RWPE2 (cell line): ENCODE measurements around the gene ONECUT2.

ENCODE experiments used
- ATAC-seq: fragments of 200-7000 bp; cut with Tn5 transposase; 3 replicates; pipeline ENCODE4 v1.9.1; 2021; ENCODE audit warnings: low read depth
- DNase-seq: peaks from one replicate; pipeline ENCODE4 v3.0.0-alpha.2; 2020; ENCODE audit warnings: low spot score
- H3K27ac ChIP-seq: fragments of 450-650 bp; 2 replicates; pipeline ENCODE4 v1.5.1; 2017; ENCODE audit warnings: mild to moderate bottlenecking; ENCODE audit not compliant: poor library complexity, severe bottlenecking
- H3K27me3 ChIP-seq: fragments of 250-450 bp; sonication (Bioruptor Pico); 2 replicates; pipeline ENCODE4 v1.5.1; 2021; ENCODE audit warnings: mild to moderate bottlenecking, moderate library complexity; ENCODE audit not compliant: insufficient read depth, poor library complexity, severe bottlenecking
- H3K36me3 ChIP-seq: fragments of 250-450 bp; sonication (Bioruptor Pico); 2 replicates; pipeline ENCODE4 v1.5.1; 2020; ENCODE audit warnings: low read depth, mild to moderate bottlenecking, moderate library complexity
- H3K4me1 ChIP-seq: fragments of 250-450 bp; sonication (Bioruptor Pico); 2 replicates; pipeline ENCODE4 v1.5.1; 2021; ENCODE audit warnings: mild to moderate bottlenecking, moderate library complexity; ENCODE audit not compliant: insufficient read depth, poor library complexity, severe bottlenecking
- H3K4me3 ChIP-seq: fragments of 250-450 bp; sonication (Bioruptor Pico); 2 replicates; pipeline ENCODE4 v1.5.1; 2021; ENCODE audit warnings: mild to moderate bottlenecking, moderate library complexity; ENCODE audit not compliant: severe bottlenecking
- H3K9me3 ChIP-seq: fragments of 250-450 bp; sonication (Bioruptor Pico); 2 replicates; pipeline ENCODE4 v1.5.1; 2021; ENCODE audit warnings: mild to moderate bottlenecking, moderate library complexity; ENCODE audit not compliant: severe bottlenecking
- TF ChIP-seq, protein P1 (sequence below): fragments of 450-650 bp; IDR thresholded peaks from one replicate; pipeline ENCODE4 v1.5.1; 2017; ENCODE audit warnings: mild to moderate bottlenecking, moderate library complexity; ENCODE audit not compliant: poor library complexity, severe bottlenecking

ONECUT2 gene

DNA sequence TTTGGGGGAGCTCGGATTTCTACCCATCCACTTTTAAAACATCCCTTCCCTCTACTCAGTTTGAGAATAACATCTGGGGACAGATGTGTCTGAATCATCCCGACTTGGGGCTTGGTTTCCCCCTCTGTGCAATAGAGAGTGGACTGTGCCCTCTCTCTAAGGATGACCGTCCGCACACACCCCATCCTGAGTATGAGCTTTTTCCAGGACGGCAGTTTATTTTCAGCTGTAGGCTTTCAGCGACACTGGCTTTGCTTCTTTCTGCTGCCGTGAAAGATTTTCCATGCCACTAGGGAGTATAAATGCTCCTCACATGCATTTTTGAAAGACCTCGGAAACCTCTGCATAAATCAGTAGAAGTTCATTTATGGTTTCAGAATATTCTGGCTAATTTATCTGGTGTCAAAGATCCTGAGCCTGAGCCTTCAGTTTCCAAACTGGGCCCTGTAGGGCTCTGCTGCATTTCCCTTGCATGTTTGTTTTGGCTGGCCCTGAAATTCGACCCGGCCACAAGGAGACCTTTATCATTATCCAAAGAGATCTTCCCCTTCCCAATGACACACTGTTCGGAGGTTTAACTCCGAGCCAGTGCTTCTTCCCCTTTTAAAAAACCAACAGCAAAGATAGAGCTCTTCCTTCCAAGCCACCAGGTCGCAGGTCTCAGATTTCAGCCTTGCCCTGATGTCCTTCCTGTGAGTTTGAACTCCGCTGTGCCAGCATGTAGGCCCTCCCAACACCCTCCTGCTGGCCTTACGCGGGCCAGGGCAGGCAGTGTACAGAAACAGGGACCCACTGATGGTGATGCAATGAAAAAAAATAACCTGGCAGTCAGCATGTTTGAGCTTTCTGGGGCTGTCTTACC is 98.1 kb downstream of the ONECUT2 start:
- ATAC-seq: no peak
- DNase-seq: no peak
- H3K27me3 ChIP-seq: no peaks in the 10 kb centered on the region
- H3K36me3 ChIP-seq: no peaks in the 10 kb centered on the region
- H3K9me3 ChIP-seq: no peaks in the 10 kb centered on the region
- TF ChIP-seq, protein P1, sequence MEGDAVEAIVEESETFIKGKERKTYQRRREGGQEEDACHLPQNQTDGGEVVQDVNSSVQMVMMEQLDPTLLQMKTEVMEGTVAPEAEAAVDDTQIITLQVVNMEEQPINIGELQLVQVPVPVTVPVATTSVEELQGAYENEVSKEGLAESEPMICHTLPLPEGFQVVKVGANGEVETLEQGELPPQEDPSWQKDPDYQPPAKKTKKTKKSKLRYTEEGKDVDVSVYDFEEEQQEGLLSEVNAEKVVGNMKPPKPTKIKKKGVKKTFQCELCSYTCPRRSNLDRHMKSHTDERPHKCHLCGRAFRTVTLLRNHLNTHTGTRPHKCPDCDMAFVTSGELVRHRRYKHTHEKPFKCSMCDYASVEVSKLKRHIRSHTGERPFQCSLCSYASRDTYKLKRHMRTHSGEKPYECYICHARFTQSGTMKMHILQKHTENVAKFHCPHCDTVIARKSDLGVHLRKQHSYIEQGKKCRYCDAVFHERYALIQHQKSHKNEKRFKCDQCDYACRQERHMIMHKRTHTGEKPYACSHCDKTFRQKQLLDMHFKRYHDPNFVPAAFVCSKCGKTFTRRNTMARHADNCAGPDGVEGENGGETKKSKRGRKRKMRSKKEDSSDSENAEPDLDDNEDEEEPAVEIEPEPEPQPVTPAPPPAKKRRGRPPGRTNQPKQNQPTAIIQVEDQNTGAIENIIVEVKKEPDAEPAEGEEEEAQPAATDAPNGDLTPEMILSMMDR: no peak
- H3K4me1 ChIP-seq: no peaks in the 10 kb centered on the region
- H3K27ac ChIP-seq: no peak overlapping the region
- H3K4me3 ChIP-seq: no peak overlapping the region

DNA sequence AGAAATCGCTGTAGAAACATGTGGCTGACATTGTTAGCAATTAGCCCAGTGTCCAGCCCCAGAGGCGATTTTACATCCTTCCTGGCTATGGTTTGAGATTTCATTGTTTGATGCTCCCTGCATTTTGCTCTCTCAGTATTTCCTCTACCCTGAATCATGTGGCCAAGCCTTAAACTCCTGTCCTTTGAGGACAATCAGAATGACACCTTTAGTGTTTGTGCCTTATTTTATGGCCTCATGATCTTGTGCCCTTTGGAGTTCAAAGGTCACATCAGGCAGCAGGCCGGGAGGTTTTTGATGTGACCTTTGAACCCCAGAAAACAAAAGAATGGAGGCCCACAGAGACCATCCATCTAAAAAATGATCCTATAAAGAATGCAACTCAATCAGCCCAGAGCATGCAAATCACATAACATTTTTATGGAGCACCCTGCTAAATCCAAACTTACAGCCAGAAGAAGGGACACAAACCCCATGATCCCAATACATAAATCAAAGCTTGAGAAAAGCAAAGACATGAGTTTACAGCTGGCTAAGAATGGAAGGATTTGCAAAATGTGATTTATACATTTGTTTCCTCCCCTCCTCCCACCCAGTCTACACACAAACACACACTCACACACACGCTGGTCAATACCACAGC is 98.8 kb downstream of the ONECUT2 start:
- TF ChIP-seq, protein P1: no peak
- H3K27me3 ChIP-seq: no peaks in the 10 kb centered on the region
- H3K36me3 ChIP-seq: no peaks in the 10 kb centered on the region
- no peaks in the 10 kb centered on the region for H3K9me3 ChIP-seq
- DNase-seq (no peak), ATAC-seq (no peak)
- H3K4me1 ChIP-seq: no peaks in the 10 kb centered on the region
- no peak overlapping the region for H3K27ac ChIP-seq
- H3K4me3 ChIP-seq: no peak overlapping the region

DNA sequence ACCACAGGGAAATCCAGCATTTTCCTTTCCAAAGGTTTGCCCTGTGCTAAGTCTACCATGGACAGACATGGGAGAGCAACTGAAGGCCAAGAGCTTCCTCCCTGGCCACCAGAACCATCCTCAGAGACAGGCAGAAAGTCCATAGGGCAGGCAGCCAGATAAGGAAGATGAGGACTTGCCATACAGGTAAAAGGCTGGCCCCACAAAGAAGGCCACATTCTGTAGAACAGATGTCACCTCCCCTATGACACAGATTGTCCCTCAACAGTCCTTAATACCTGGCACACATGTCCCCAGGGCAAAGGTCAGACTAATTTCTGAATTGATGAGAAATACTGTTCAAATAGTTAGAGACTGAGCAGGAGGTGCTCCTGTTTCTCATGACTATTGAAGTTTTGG is 99.3 kb downstream of the ONECUT2 start:
- no peak overlapping the region for H3K27ac ChIP-seq
- H3K4me3 ChIP-seq: no peak overlapping the region
- H3K27me3 ChIP-seq: no peaks in the 10 kb centered on the region
- H3K9me3 ChIP-seq: no peaks in the 10 kb centered on the region
- ATAC-seq: no peak
- H3K4me1 ChIP-seq: no peaks in the 10 kb centered on the region
- no peaks in the 10 kb centered on the region for H3K36me3 ChIP-seq
- TF ChIP-seq, protein P1: no peak
- no peak for DNase-seq

DNA sequence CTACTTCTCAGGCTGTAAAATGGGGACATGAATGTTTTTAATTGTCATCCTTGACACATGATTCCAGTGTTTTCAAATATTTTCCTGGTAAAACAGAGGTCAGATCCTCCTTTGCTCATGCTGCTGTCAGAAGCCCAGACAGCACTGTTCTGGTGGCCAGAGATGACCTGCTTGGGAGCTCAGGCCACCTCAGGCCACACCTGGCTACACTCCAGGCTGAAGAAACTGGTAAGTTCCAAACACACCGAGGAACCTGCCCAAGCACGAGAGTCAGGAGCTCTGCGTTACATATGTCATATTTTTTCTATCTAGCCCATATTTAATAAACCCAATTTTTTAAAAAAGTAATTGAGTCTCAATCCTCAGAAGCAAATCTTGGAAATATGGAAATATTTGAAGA is 103.4 kb downstream of the ONECUT2 start:
- no peaks in the 10 kb centered on the region for H3K27me3 ChIP-seq
- TF ChIP-seq, protein P1: no peak
- no peaks in the 10 kb centered on the region for H3K4me1 ChIP-seq
- H3K9me3 ChIP-seq: no peaks in the 10 kb centered on the region
- DNase-seq (no peak), ATAC-seq (no peak)
- no peaks in the 10 kb centered on the region for H3K36me3 ChIP-seq
- no peak overlapping the region for H3K27ac ChIP-seq
- no peak overlapping the region for H3K4me3 ChIP-seq

DNA sequence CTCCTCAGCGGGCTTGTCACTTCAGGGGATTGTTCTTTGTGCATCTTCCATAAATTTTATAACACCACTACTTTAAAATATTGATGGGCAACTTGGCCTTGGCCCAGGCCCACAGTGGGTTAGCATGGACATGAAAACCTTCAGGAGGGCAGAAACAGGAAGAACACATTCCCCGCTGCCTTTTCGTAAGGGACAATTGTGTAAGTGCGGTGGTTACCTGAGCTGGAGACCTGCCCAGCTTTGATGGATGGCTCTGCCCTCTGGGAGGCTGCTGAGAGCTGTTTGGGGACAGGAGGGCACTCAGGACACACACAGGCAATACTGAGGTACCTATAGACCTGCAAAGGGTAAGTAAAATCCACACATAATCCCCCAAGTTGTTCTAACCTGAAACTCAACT is 104.5 kb downstream of the ONECUT2 start:
- H3K4me3 ChIP-seq: no peak overlapping the region
- no peak overlapping the region for H3K27ac ChIP-seq
- H3K27me3 ChIP-seq: no peaks in the 10 kb centered on the region
- TF ChIP-seq, protein P1: no peak
- no peaks in the 10 kb centered on the region for H3K4me1 ChIP-seq
- no peaks in the 10 kb centered on the region for H3K9me3 ChIP-seq
- ATAC-seq (no peak), DNase-seq (no peak)
- no peaks in the 10 kb centered on the region for H3K36me3 ChIP-seq
